GM12864 (cell line): ENCODE results near the gene TAS2R1.

Experiments used
- DNase-seq: peaks from one replicate; pipeline ENCODE4 v3.0.0-alpha.2; 2011; ENCODE audit warnings: low read depth
- H3K4me3 ChIP-seq: 2 replicates; pipeline ENCODE4 v1.5.1; 2011; ENCODE audit warnings: mild to moderate bottlenecking, low read depth, low read length, control low read depth
- TF ChIP-seq, protein P1 (sequence below): IDR thresholded peaks from 2 replicates; pipeline ENCODE4 v1.5.1; 2011; ENCODE audit warnings: low read depth, mild to moderate bottlenecking, moderate library complexity, low read length, control low read depth, inconsistent platforms; ENCODE audit errors: missing control alignments

Gene TAS2R1

DNA sequence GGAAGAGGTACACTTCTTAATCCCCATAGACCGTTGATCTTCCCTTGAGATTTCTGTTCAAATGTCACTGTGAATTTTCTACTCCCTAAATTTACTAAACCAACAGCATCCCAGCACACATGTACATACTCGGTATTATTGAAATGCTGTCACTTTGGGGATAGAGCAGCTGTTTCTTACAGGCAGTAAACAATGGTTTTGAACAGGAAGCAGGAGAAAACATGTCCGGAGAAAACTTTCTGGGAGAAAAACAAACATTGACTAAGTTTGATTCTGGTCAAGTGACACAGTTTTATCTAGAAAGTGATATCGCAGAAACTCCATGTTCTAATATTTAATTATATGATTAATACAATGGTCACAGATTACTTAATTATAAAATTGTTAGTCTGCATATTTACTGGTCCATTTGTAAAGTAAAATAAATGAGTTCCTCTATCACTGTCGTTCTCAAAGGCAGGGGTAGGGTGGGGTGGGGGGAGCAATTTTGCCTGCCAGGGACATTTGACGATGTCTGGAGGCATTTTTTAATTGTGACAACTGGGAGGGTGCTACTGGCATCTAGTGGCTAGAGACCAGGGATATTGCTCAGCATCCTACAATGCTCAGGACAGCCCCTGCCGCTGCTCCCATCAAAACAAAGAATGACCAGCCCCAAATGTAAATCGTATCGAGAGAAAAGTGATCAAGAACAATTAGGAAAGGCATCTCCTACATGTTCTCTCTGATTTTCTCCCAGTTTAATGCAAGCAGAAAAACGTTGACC is 12.2 kb downstream of the TAS2R1 start:
- H3K4me3 ChIP-seq: no peak overlapping the region
- DNase-seq: no peak

DNA sequence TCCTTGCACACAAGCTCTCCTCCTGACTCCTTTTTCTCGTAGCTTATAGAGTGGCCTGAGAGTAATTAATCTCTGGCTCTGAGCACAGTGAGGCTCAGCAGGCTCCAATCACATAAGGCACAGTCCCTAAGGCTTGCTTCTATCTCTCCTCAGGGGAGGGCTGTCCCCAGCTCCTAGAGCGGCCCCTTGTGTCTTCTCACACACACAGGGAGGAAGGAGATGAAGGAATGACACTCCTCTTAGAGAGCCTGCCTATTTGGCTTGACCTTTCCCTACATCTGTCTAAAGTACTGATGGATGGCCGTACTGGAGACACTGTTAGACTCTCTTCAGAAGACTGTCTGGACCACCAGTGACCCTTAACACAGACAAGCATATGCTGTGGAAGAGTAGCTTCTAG is 12.9 kb downstream of the TAS2R1 start:
- TF ChIP-seq, protein P1, sequence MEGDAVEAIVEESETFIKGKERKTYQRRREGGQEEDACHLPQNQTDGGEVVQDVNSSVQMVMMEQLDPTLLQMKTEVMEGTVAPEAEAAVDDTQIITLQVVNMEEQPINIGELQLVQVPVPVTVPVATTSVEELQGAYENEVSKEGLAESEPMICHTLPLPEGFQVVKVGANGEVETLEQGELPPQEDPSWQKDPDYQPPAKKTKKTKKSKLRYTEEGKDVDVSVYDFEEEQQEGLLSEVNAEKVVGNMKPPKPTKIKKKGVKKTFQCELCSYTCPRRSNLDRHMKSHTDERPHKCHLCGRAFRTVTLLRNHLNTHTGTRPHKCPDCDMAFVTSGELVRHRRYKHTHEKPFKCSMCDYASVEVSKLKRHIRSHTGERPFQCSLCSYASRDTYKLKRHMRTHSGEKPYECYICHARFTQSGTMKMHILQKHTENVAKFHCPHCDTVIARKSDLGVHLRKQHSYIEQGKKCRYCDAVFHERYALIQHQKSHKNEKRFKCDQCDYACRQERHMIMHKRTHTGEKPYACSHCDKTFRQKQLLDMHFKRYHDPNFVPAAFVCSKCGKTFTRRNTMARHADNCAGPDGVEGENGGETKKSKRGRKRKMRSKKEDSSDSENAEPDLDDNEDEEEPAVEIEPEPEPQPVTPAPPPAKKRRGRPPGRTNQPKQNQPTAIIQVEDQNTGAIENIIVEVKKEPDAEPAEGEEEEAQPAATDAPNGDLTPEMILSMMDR: no peak
- no peak overlapping the region for H3K4me3 ChIP-seq
- DNase-seq: no peak

More for the DNA sequence above, 12.2 kb downstream of the TAS2R1 start:
- TF ChIP-seq, protein P1: no peak

DNA sequence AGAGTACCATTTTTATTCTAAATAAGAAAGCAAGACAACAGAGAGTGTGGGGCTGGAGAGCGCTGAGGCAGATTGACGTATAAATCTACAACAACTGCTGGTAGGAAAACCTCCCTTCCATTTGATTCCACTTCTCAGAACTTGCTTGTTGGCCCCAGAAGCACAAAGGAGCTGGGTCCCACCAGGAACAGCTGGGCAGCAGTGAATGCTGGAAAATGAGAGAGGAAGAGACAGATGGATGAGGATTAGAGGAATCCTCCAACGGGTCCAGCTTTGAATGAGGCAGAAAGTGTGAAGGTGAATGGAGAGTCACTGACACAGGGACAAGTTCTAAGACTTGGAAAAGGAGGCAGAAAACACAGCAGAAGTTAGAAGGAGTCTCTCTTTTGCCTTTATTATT is 14.8 kb downstream of the TAS2R1 start:
- no peak overlapping the region for H3K4me3 ChIP-seq
- TF ChIP-seq, protein P1: no peak
- no peak for DNase-seq

DNA sequence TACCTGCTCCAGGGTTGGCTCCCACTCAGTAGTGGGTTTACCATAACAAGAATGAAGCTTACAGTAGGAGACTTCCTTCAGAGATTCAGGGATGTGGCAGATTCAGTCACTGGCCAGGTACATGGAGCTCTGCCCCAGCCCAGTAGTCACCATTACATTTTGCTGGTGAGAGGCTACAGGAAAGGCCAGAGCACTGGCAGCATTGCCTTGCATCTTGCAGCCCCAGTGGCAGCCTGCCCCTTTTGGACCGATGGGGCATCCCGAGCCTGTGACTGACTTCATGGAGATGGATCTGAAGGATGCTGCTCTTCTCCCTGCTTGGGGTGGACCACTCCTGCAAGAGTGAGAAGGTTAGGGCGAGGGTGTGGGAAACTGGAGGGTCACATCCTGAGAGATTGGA is 16.8 kb downstream of the TAS2R1 start:
- DNase-seq: no peak
- H3K4me3 ChIP-seq: no peak overlapping the region
- TF ChIP-seq, protein P1: no peak

DNA sequence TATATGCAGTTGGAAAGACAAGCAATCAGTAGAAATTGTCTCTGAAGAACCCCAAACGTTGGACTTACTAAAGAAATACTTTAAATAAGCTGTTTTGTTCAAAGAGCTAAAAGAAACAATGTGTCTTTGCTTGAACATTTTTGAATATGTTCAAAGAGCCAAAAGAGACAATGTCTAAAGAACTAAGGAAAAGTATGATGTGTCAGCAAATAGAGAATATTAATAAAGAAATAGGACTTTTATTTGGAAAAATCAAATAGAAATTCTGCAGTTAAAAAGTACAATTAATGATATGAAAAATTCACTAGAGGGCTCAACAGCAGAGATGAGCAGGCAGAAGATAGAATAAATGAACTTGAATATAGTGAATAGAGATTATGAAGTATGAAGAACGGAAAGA is 19.2 kb downstream of the TAS2R1 start:
- DNase-seq: no peak

DNA sequence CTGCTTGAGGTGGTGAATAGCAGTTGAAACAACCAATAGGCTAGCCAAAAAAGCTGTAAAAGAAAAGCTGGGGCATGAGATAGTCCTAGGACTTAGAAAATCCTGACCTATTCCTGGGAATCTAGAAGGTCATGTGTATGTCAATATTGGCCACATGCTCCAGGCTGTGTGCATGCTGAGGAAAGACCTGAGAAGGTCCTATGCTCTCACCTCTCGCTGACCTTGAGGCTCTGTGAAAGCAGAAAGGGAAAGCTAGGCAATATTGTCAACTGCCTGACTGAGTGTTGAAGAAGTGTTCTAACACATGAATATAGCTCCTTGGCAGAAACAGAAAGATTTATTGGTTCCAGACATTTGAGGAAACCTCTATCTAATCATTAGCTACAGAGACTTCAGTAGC is 19.8 kb downstream of the TAS2R1 start:
- no peak overlapping the region for H3K4me3 ChIP-seq
- DNase-seq: no peak
- TF ChIP-seq, protein P1: no peak

More for the DNA sequence above, 19.2 kb downstream of the TAS2R1 start:
- TF ChIP-seq, protein P1: no peak
- no peak overlapping the region for H3K4me3 ChIP-seq

DNA sequence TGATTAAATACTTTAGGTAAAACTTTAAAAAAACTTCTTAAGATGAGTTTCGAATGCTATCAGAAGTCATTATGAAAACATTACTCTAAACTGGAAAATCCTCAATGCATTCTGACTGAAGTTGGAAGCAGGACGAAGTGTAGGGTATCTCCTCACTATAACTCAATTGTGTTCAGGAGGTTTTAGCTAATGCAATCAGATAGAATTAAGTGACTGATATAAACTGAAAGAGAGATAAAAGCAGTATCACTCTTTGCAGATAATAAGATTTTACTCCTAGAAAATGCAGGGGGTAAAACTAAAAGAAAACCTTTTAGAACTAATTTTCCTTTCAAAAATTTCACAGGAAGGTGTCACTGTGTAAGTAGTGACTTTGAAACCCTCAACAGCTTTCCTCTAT is 22.1 kb downstream of the TAS2R1 start:
- no peak for DNase-seq
- TF ChIP-seq, protein P1: no peak
- no peak overlapping the region for H3K4me3 ChIP-seq
